Measurements from ENCODE around the gene SEMA3F.

SEMA3F gene

DNA sequence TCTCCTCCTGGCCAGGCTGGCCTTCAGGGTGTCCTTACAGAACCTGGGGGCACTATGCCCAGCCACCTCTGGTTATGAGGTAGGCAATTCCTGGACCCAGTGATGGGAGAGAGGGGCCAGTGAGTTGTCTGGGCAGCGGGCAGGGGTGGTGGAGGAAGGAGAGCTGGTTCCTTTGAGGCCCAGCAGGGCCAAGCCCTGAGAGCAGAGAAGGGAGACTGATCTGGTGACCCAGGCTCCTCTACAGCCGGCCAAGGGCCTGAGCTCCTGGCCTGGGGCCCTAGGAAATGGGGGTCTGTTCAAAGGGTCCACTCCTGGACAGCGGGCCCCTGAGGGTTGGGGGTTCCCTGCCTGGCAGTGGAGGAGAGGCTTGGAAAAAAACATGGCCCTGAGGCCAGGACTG lies 57.8 kb downstream of the SEMA3F start:
- ChIA-PET POLR2A (no interaction called here), CTCF (interaction anchor here (0.9 kb wide), 1 partner anchor 19 kb away, joined by 3 read pairs; no protein-coding TSS in a partner anchor)
- TF ChIP-seq FOXM1 (IDR thresholded peaks at IDR 0.05; ENCODE audit: borderline replicate concordance) (no peak), NFRKB (IDR thresholded peaks at IDR 0.05) (no peak), LEF1 (IDR thresholded peaks at IDR 0.05; ENCODE audit: borderline replicate concordance) (no peak), ARNT (IDR thresholded peaks at IDR 0.05) (no peak), FOXK2 (IDR thresholded peaks at IDR 0.05) (no peak), TARDBP (IDR thresholded peaks at IDR 0.05) (no peak), SUZ12 (IDR thresholded peaks at IDR 0.05) (no peak), FOXA1 (IDR thresholded peaks at IDR 0.05) (no peak), ELF4 (IDR thresholded peaks at IDR 0.05) (no peak), ZNF384 (IDR thresholded peaks at IDR 0.05) (no peak), BHLHE40 (IDR thresholded peaks at IDR 0.05; ENCODE audit: borderline replicate concordance) (no peak), L3MBTL2 (conservative IDR thresholded peaks at IDR 0.05) (no peak), SP1 (IDR thresholded peaks at IDR 0.05) (no peak), HDGF (IDR thresholded peaks at IDR 0.05; ENCODE audit: borderline replicate concordance) (no peak), CTBP1 (IDR thresholded peaks at IDR 0.05; ENCODE audit: borderline replicate concordance) (no peak)
- TF ChIP-seq, protein P1, sequence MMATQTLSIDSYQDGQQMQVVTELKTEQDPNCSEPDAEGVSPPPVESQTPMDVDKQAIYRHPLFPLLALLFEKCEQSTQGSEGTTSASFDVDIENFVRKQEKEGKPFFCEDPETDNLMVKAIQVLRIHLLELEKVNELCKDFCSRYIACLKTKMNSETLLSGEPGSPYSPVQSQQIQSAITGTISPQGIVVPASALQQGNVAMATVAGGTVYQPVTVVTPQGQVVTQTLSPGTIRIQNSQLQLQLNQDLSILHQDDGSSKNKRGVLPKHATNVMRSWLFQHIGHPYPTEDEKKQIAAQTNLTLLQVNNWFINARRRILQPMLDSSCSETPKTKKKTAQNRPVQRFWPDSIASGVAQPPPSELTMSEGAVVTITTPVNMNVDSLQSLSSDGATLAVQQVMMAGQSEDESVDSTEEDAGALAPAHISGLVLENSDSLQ (IDR thresholded peaks at IDR 0.05) = no peak
- no peak for DNase-seq (ENCODE audit: extremely low spot score)

DNA sequence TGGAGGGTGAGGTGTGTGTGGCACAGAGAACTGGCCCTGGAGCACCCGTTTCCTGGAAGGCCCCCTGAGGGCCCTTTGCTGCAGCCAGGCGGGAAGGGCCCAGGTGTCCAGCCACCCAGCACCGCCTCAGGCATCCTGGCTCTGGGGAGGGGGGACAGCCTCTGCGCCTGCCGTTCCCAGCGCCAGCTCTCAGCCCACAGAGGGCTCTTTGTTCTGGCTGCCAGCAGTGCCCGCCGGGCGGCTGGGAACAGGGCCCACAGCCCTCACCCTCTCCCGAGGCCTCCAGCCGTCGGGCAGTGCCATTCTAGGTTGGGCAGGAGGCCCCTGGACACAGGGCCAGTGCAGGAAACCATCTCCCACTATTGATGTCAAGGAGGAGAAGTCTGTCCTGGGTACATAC lies 58.2 kb downstream of the SEMA3F start:
- ChIA-PET POLR2A (no interaction called here), CTCF (interaction anchor here (0.9 kb wide), 1 partner anchor 19 kb away, joined by 3 read pairs; no protein-coding TSS in a partner anchor)
- DNase-seq (ENCODE audit: extremely low spot score) = no peak
- TF ChIP-seq ELF4 (IDR thresholded peaks at IDR 0.05) = no peak
- TF ChIP-seq NFRKB (IDR thresholded peaks at IDR 0.05) = no peak

DNA sequence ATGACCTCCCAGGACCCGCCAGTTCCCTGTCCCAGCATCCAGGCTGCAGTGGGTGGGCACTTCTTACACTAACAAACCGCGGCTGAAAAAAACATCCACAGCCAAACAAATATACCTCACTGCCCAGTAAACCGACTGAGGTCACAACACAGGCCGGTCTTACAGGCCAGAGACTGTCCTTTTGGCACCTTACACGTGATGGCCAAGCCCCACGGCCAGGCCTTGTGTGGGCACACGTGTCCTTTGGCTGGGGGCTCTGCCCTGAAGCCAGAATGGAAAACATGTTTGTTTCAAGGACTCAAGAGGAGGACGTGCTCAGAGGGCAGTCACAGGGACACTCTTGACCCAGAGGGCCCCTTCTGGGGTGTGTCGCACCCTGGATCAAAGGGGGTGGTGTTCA lies 59.7 kb downstream of the SEMA3F start:
- TF ChIP-seq ZNF384 (IDR thresholded peaks at IDR 0.05) (no peak), FOXM1 (IDR thresholded peaks at IDR 0.05; ENCODE audit: borderline replicate concordance) (no peak), ARNT (IDR thresholded peaks at IDR 0.05) (no peak), SP1 (IDR thresholded peaks at IDR 0.05) (no peak), HDGF (IDR thresholded peaks at IDR 0.05; ENCODE audit: borderline replicate concordance) (no peak), FOXK2 (IDR thresholded peaks at IDR 0.05) (no peak), BHLHE40 (IDR thresholded peaks at IDR 0.05; ENCODE audit: borderline replicate concordance) (no peak), CTBP1 (IDR thresholded peaks at IDR 0.05; ENCODE audit: borderline replicate concordance) (no peak), SUZ12 (IDR thresholded peaks at IDR 0.05) (no peak), TARDBP (IDR thresholded peaks at IDR 0.05) (no peak), LEF1 (IDR thresholded peaks at IDR 0.05; ENCODE audit: borderline replicate concordance) (no peak), L3MBTL2 (conservative IDR thresholded peaks at IDR 0.05) (no peak)
- TF ChIP-seq, protein P1 (IDR thresholded peaks at IDR 0.05) = no peak
- ChIA-PET POLR2A (interaction anchor here (1.0 to 2.5 kb wide), 2 partner anchors 10 to 114 kb away, joined by 3 to 13 read pairs; partner anchors contain the start of genes SLC38A3 and TUSC2), CTCF (interaction anchor here (1.1 to 1.2 kb wide), 2 partner anchors 20 to 58 kb away, joined by 3 to 4 read pairs; no protein-coding TSS in a partner anchor)
- DNase-seq (ENCODE audit: extremely low spot score) = no peak

DNA sequence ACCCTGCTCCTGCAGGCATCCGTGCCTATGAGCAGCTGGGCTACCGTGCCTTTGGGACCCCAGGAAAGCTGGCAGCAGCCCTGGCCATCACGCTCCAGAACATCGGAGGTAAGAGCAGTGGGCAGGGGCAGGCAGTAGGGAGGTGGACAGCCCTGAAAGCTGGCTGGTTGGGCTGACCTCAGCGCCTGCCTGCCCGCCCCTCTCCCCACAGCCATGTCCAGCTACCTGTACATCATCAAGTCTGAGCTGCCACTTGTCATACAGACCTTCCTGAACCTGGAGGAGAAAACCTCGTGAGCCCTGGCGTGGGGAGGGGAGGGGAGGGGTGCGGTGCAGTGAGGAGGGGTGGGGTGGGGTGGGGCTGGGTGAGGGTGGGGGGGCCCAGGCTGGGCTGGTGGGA lies 60.4 kb downstream of the SEMA3F start:
- POLR2A ChIA-PET = interaction anchor here (1.0 to 2.5 kb wide), 3 partner anchors 11 to 113 kb away, joined by 3 to 13 read pairs (median 3); partner anchors contain the start of genes SLC38A3 and TUSC2
- no peak for TF ChIP-seq ARNT (IDR thresholded peaks at IDR 0.05)
- TF ChIP-seq HDGF (IDR thresholded peaks at IDR 0.05; ENCODE audit: borderline replicate concordance) = no peak
- no peak for TF ChIP-seq BHLHE40 (IDR thresholded peaks at IDR 0.05; ENCODE audit: borderline replicate concordance)
- no peak for TF ChIP-seq FOXA1 (IDR thresholded peaks at IDR 0.05)
- TF ChIP-seq ZNF384 (IDR thresholded peaks at IDR 0.05) = no peak
- no peak for TF ChIP-seq LEF1 (IDR thresholded peaks at IDR 0.05; ENCODE audit: borderline replicate concordance)
- TF ChIP-seq, protein P1 (IDR thresholded peaks at IDR 0.05) = no peak
- TF ChIP-seq L3MBTL2 (conservative IDR thresholded peaks at IDR 0.05) = no peak
- TF ChIP-seq SP1 (IDR thresholded peaks at IDR 0.05) = no peak
- TF ChIP-seq CTBP1 (IDR thresholded peaks at IDR 0.05; ENCODE audit: borderline replicate concordance) = no peak
- TF ChIP-seq SUZ12 (IDR thresholded peaks at IDR 0.05) = no peak
- no peak for TF ChIP-seq FOXK2 (IDR thresholded peaks at IDR 0.05)
- no peak for TF ChIP-seq TARDBP (IDR thresholded peaks at IDR 0.05)
- TF ChIP-seq NFRKB (IDR thresholded peaks at IDR 0.05) = no peak
- TF ChIP-seq FOXM1 (IDR thresholded peaks at IDR 0.05; ENCODE audit: borderline replicate concordance) = no peak
- no peak for TF ChIP-seq ELF4 (IDR thresholded peaks at IDR 0.05)
- CTCF ChIA-PET = interaction anchor here (1.1 to 1.2 kb wide), 3 partner anchors 21 to 57 kb away, joined by 3 to 4 read pairs (median 3); no protein-coding TSS in a partner anchor

DNA sequence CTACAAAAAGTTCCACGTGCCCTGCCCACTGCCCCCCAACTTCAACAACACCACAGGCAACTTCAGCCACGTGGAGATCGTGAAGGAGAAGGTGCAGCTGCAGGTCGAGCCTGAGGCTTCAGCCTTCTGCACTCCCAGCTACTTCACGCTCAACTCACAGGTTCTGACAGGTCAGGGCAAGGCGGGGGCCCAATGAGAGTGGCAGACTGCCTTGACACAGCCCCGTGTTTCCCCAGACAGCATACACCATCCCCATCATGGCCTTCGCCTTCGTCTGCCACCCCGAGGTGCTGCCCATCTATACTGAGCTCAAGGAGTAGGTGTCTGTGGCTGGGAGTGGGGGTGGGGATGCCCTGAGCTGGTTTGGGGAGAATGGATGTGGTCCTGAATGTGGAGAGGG lies 62.6 kb downstream of the SEMA3F start:
- ChIA-PET CTCF (interaction anchor here (0.6 to 1.8 kb wide), 6 partner anchors 8 to 55 kb away, joined by 3 to 6 read pairs (median 4); no protein-coding TSS in a partner anchor), POLR2A (interaction anchor here (1.1 to 1.3 kb wide), 2 partner anchors 13 to 14 kb away, joined by 5 to 6 read pairs; partner anchors contain the start of gene SLC38A3)
- TF ChIP-seq SUZ12 (IDR thresholded peaks at IDR 0.05) (no peak), FOXK2 (IDR thresholded peaks at IDR 0.05) (no peak), NFRKB (IDR thresholded peaks at IDR 0.05) (no peak), L3MBTL2 (conservative IDR thresholded peaks at IDR 0.05) (no peak), ZNF384 (IDR thresholded peaks at IDR 0.05) (no peak), HDGF (IDR thresholded peaks at IDR 0.05; ENCODE audit: borderline replicate concordance) (no peak), TARDBP (IDR thresholded peaks at IDR 0.05) (no peak), FOXM1 (IDR thresholded peaks at IDR 0.05; ENCODE audit: borderline replicate concordance) (no peak), CTBP1 (IDR thresholded peaks at IDR 0.05; ENCODE audit: borderline replicate concordance) (no peak), LEF1 (IDR thresholded peaks at IDR 0.05; ENCODE audit: borderline replicate concordance) (no peak), BHLHE40 (IDR thresholded peaks at IDR 0.05; ENCODE audit: borderline replicate concordance) (no peak), SP1 (IDR thresholded peaks at IDR 0.05) (no peak)
- TF ChIP-seq, protein P1 (IDR thresholded peaks at IDR 0.05) = no peak
- DNase-seq (ENCODE audit: extremely low spot score) = no peak

More for the DNA sequence above, 60.4 kb downstream of the SEMA3F start:
- no peak for DNase-seq (ENCODE audit: extremely low spot score)

All from HEK293T (cell line).